Right lobe of liver (tissue), 4 donors: ENCODE measurements around the gene RNASEH2A.

Source experiments
- CTCF ChIP-seq, 4 donors: fragments of 200-600 bp in 3 of 4; fragments of 450-650 bp in 1 of 4; IDR thresholded peaks; one replicate each; pipeline versions ENCODE4 v1.5.1 to v1.8.0; 2016 to 2022; ENCODE audit warnings: antibody characterized with exemption in 4 of 4, mild to moderate bottlenecking in 2 of 4
- POLR2A ChIP-seq: fragments of 450-650 bp; IDR thresholded peaks from one replicate; pipeline ENCODE4 v1.6.1; 2017; ENCODE audit warnings: antibody characterized with exemption, mild to moderate bottlenecking
- donor health status: DM: no; HTN: no; CAD: no.
- donor health status: DM: no; HTN: no; CAD: no.
- donor health status: DM: no; HTN: yes; CAD: no.

GRCh38 chr19:12790628-12791344 lies 15.6 kb upstream of the RNASEH2A start:
- TF ChIP-seq CTCF (IDR thresholded peaks at IDR 0.05) (no peak), POLR2A (no peak)
